HEK293T (cell line): ENCODE measurements around the gene SWSAP1.

Experiments used
- ARNT ChIP-seq: fragments of 450-650 bp; IDR thresholded peaks from 2 replicates; pipeline ENCODE4 v1.6.1; 2017; ENCODE audit warnings: mild to moderate bottlenecking
- BHLHE40 ChIP-seq: fragments of 450-650 bp; IDR thresholded peaks from 2 replicates; pipeline ENCODE4 v1.6.1; 2016; ENCODE audit warnings: mild to moderate bottlenecking, moderate library complexity, borderline replicate concordance
- ELF4 ChIP-seq: fragments of 450-650 bp; IDR thresholded peaks from 2 replicates; pipeline ENCODE4 v1.6.1; 2017; ENCODE audit warnings: antibody characterized with exemption
- FOXA1 ChIP-seq: fragments of 450-650 bp; IDR thresholded peaks from 2 replicates; pipeline ENCODE4 v1.6.1; 2016; ENCODE audit warnings: mild to moderate bottlenecking
- FOXK2 ChIP-seq: fragments of 450-650 bp; IDR thresholded peaks from 2 replicates; pipeline ENCODE4 v1.6.1; 2016; ENCODE audit warnings: mild to moderate bottlenecking
- FOXM1 ChIP-seq: fragments of 450-650 bp; IDR thresholded peaks from 2 replicates; pipeline ENCODE4 v1.6.1; 2017; ENCODE audit warnings: mild to moderate bottlenecking, borderline replicate concordance
- HDGF ChIP-seq: fragments of 450-650 bp; IDR thresholded peaks from 2 replicates; pipeline ENCODE4 v1.6.1; 2017; ENCODE audit warnings: antibody characterized with exemption, borderline replicate concordance
- LEF1 ChIP-seq: fragments of 450-650 bp; IDR thresholded peaks from 2 replicates; pipeline ENCODE4 v1.6.1; 2017; ENCODE audit warnings: mild to moderate bottlenecking, borderline replicate concordance
- NFRKB ChIP-seq: fragments of 450-650 bp; IDR thresholded peaks from 2 replicates; pipeline ENCODE4 v1.6.1; 2016; ENCODE audit warnings: mild to moderate bottlenecking, moderate library complexity
- SP1 ChIP-seq: fragments of 450-650 bp; IDR thresholded peaks from 2 replicates; pipeline ENCODE4 v1.6.1; 2017
- SUZ12 ChIP-seq: fragments of 450-650 bp; IDR thresholded peaks from 2 replicates; pipeline ENCODE4 v1.6.1; 2016; ENCODE audit warnings: mild to moderate bottlenecking
- TARDBP ChIP-seq: fragments of 450-650 bp; IDR thresholded peaks from 2 replicates; pipeline ENCODE4 v1.6.1; 2016
- ZNF384 ChIP-seq: fragments of 450-650 bp; IDR thresholded peaks from 2 replicates; pipeline ENCODE4 v1.6.1; 2016
- TF ChIP-seq, protein P1 (sequence below): fragments of 450-650 bp; IDR thresholded peaks from 2 replicates; pipeline ENCODE4 v1.6.1; 2016

DNA sequence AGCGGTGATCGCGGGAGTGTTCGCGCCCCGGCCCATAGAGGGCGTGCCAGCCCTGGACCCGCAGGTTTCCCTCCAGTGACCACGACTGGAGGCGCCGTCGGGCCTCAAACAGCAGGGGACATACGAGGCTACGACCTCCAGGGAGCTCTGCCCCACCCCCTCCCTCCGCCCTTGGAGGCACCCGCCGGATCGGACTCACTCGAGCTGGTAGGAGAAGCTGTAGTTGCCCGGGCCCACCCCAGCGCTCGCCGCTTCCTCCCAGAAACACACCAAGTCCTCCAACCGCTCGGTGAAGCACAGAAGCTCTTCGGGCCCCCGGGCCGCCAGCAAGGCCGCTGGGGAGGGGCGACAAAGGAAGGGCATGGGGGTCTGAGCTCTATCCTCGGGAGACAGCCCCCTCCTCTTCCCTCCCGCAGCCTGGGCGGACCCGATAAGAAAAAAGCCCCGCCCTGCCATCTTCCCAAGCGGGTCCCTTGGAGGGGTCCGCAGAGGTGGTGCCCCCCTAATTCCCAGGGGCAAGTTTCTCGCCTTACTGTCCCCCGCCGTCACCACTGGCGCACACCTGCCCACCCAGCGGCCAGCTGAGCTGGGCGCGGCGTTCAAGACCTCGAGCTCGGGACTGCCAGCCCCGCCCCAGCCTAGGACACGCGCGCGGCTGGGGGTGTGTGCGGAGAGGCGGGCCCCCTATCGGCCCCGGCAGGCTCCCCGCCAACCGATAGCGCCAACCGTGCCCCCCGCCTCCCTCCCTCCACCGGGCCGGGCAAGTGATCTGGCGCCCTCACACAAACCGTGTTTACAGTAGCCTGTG is 8.6 kb downstream of the SWSAP1 start:
- TF ChIP-seq, protein P1, sequence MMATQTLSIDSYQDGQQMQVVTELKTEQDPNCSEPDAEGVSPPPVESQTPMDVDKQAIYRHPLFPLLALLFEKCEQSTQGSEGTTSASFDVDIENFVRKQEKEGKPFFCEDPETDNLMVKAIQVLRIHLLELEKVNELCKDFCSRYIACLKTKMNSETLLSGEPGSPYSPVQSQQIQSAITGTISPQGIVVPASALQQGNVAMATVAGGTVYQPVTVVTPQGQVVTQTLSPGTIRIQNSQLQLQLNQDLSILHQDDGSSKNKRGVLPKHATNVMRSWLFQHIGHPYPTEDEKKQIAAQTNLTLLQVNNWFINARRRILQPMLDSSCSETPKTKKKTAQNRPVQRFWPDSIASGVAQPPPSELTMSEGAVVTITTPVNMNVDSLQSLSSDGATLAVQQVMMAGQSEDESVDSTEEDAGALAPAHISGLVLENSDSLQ = no peak
- TF ChIP-seq ARNT = no peak
- no peak for TF ChIP-seq NFRKB
- no peak for TF ChIP-seq BHLHE40
- no peak for TF ChIP-seq FOXM1
- no peak for TF ChIP-seq ELF4
- no peak for TF ChIP-seq ZNF384
- TF ChIP-seq SP1 = no peak
- TF ChIP-seq HDGF = no peak
- no peak for TF ChIP-seq SUZ12
- TF ChIP-seq TARDBP = no peak
- no peak for TF ChIP-seq LEF1
- no peak for TF ChIP-seq FOXA1
- TF ChIP-seq FOXK2 = no peak
